MCF 10A (cell line): ENCODE results near the gene TTC4. TPM values are rescaled to one million over a fixed set of nuclear protein-coding genes. Genes with fewer than 3 reads are reported as not detected.
A peak's percentile ranks its signal among the peaks of the same experiment; 100 is the strongest.

Source experiments
- BruUV-seq: library from RNA; stranded (reverse); fragments of 400-500 nt; replicated peaks from 2 replicates; lab custom pipeline; 2021; lab: Mats Ljungman, UMichigan
- CTCF ChIA-PET: fragments of 300-600 bp; sonication (Branson Sonifier 250); formaldehyde crosslinking; extraction: SDS; loops from one replicate; lab custom pipeline; 2021; ENCODE audit warnings: antibody characterized with exemption, inconsistent platforms; lab: Yijun Ruan, JAX
- POLR2A ChIA-PET: fragments of 300-600, 350-650 bp; sonication (Branson Sonifier 250); formaldehyde crosslinking; extraction: SDS; loops from one replicate; lab custom pipeline; 2020; ENCODE audit warnings: antibody characterized with exemption, inconsistent platforms; lab: Yijun Ruan, JAX
- DNase-seq: peaks from one replicate; pipeline ENCODE4 v3.0.0-alpha.2; 2018; ENCODE audit not compliant: unreplicated experiment
- H3K27ac Mint-ChIP-seq: one replicate; pipeline ENCODE4 v1.8.0; 2022; ENCODE audit warnings: mild to moderate bottlenecking, low read depth, mixed read lengths; ENCODE audit not compliant: unreplicated experiment
- H3K27me3 Mint-ChIP-seq: one replicate; pipeline ENCODE4 v1.8.0; 2022; ENCODE audit warnings: mixed read lengths; ENCODE audit not compliant: insufficient read depth, unreplicated experiment
- H3K36me3 Mint-ChIP-seq: one replicate; pipeline ENCODE4 v1.8.0; 2022; ENCODE audit warnings: mild to moderate bottlenecking, moderate library complexity, mixed read lengths; ENCODE audit not compliant: insufficient read depth, unreplicated experiment
- H3K4me1 Mint-ChIP-seq: one replicate; pipeline ENCODE4 v1.8.0; 2022; ENCODE audit warnings: mixed read lengths; ENCODE audit not compliant: insufficient read depth, unreplicated experiment
- H3K4me3 Mint-ChIP-seq: one replicate; pipeline ENCODE4 v1.8.0; 2022; ENCODE audit warnings: mild to moderate bottlenecking, moderate library complexity, mixed read lengths; ENCODE audit not compliant: unreplicated experiment
- H3K9me3 Mint-ChIP-seq: one replicate; pipeline ENCODE4 v1.8.0; 2022; ENCODE audit warnings: mixed read lengths; ENCODE audit not compliant: unreplicated experiment
- CTCF ChIP-seq: fragments of 200-600 bp; IDR thresholded peaks from one replicate; pipeline ENCODE4 v1.8.0; 2022; ENCODE audit warnings: antibody characterized with exemption, mild to moderate bottlenecking; ENCODE audit not compliant: unreplicated experiment
- intact Hi-C: fragments of 100-400 bp; cut with micrococcal nuclease; formaldehyde crosslinking; loops from 2 replicates; pipeline ENCODE4 v1.14.1; 2022
- total RNA-seq: library from RNA; stranded (reverse); gene quantifications from 2 replicates; pipeline ENCODE4 v1.2.3, GENCODE V29; 2022

Gene TTC4
- total RNA-seq, 1 experiment from 2014 or later, result 25.0 TPM

DNA sequence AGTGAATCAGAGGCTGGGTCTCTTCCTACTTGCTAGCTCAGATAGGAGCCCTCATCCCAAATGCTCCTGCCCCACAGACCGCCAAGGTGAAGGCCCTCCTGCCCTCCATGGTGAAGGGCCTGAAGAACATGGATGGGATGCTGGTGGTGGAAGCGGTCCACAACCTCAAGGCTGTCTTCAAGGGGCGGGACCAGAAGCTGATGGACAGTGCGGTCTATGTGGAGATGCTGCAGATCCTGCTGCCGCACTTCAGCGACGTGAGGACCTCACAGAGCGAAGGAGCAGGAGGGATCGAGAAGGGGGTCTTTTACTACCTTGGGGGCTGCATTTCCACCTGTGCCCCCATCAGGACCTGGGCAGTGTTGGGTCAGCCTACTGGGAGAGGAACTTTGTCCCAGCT, 14.6 kb upstream of the TTC4 start:
- H3K4me1 Mint-ChIP-seq, result no peaks in the 10 kb centered on the region
- BruUV-seq, result no TSS peak
- peaks cover 67% of the 10 kb centered on the region for H3K27me3 Mint-ChIP-seq
- H3K36me3 Mint-ChIP-seq, result no peaks in the 10 kb centered on the region
- H3K4me3 Mint-ChIP-seq, result no peak overlapping the region
- H3K9me3 Mint-ChIP-seq, result no peaks in the 10 kb centered on the region
- TF ChIP-seq CTCF, result no peak
- ChIA-PET CTCF (no interaction called here), POLR2A (interaction anchor here (0.6 kb wide), 2 partner anchors 249 to 534 kb away, joined by 3 read pairs; no protein-coding TSS in a partner anchor)
- H3K27ac Mint-ChIP-seq, result no peak overlapping the region
- intact Hi-C loops, result no loop called here
- DNase-seq, result no peak

DNA sequence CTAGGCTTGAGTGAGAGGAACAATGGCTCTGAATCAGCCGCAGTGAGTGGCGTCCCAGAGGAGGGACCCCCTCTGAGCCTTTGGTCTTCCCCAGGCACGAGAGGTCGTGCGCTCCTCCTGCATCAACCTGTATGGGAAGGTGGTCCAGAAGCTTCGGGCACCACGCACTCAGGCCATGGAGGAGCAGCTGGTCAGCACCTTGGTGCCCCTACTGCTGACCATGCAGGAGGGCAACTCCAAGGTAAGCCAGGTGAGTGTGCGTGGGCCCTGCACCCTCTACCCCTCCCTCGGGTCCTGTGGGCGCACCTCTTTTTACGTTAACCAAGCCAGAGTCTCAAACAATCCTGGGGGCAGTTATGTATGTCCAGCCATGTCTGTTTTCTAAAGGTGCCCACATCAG, 13.7 kb upstream of the TTC4 start:
- POLR2A ChIA-PET, result interaction anchor here (0.6 kb wide), 2 partner anchors 70 to 533 kb away, joined by 3 read pairs; no protein-coding TSS in a partner anchor
- H3K4me3 Mint-ChIP-seq, result no peak overlapping the region
- H3K36me3 Mint-ChIP-seq, result no peaks in the 10 kb centered on the region
- no TSS peak for BruUV-seq
- H3K9me3 Mint-ChIP-seq, result no peaks in the 10 kb centered on the region
- H3K4me1 Mint-ChIP-seq, result no peaks in the 10 kb centered on the region
- intact Hi-C loops, result no loop called here
- peaks cover 58% of the 10 kb centered on the region for H3K27me3 Mint-ChIP-seq
- CTCF ChIA-PET, result no interaction called here
- TF ChIP-seq CTCF, result no peak
- H3K27ac Mint-ChIP-seq, result no peak overlapping the region
- DNase-seq, result no peak

DNA sequence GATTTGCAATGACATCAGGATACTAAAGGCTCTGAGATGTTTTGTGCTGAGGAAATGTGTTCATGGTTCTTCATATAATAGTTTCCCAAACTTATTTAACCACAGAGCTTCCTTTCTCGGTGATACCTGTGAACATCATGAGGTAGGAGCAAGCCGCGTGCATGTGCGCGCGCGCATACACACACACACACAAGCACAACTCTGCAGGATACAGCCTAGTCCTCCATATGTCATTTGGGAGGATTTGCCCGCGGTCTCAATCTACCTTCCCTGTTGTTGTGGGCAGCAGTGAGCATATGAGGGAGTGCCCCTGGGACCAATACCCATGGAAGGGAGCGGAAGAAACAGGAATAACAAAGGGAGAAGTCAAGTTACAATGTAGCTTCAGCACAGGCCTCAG, 12.2 kb upstream of the TTC4 start:
- Mint-ChIP-seq H3K9me3 (no peaks in the 10 kb centered on the region), H3K4me1 (no peaks in the 10 kb centered on the region), H3K4me3 (no peak overlapping the region), H3K36me3 (no peaks in the 10 kb centered on the region), H3K27me3 (peaks cover 58% of the 10 kb centered on the region), H3K27ac (no peak overlapping the region)
- intact Hi-C loops, result no loop called here
- DNase-seq, result no peak
- ChIA-PET CTCF (no interaction called here), POLR2A (no interaction called here)
- no peak for TF ChIP-seq CTCF
- no TSS peak for BruUV-seq

- DNase-seq, result peak; percentile 14
- H3K4me1 Mint-ChIP-seq, result no peaks in the 10 kb centered on the region
- POLR2A ChIA-PET, result interaction anchor here (0.6 kb wide), 1 partner anchor 30 kb away, joined by 4 read pairs; no protein-coding TSS in a partner anchor
- no peaks in the 10 kb centered on the region for H3K9me3 Mint-ChIP-seq
- CTCF ChIA-PET, result interaction anchor here (0.5 to 0.6 kb wide), 3 partner anchors 154 to 357 kb away, joined by 3 read pairs; no protein-coding TSS in a partner anchor
- H3K27me3 Mint-ChIP-seq, result peaks cover 55% of the 10 kb centered on the region
- H3K27ac Mint-ChIP-seq, result no peak overlapping the region
- no peak overlapping the region for H3K4me3 Mint-ChIP-seq
- BruUV-seq, result no TSS peak
- intact Hi-C loops, result no loop called here
- no peaks in the 10 kb centered on the region for H3K36me3 Mint-ChIP-seq
- TF ChIP-seq CTCF, result no peak
Measured at GRCh38 chr1:54705153-54705552, 10.5 kb upstream of the TTC4 start.
